ENCODE results near the gene PSTPIP2. TPM values are rescaled to one million over a fixed set of nuclear protein-coding genes. Genes with fewer than 3 reads are reported as not detected.
A peak's percentile ranks its signal among the peaks of the same experiment; 100 is the strongest.
"Not testable (repeated sequence)": the region's sequence is repeated elsewhere in the genome, so short reads cannot be mapped to it uniquely, and the experiment has no call there.

PSTPIP2 gene
- total RNA-seq, 1 donor from 2014 or later, result 0.20 TPM

DNA sequence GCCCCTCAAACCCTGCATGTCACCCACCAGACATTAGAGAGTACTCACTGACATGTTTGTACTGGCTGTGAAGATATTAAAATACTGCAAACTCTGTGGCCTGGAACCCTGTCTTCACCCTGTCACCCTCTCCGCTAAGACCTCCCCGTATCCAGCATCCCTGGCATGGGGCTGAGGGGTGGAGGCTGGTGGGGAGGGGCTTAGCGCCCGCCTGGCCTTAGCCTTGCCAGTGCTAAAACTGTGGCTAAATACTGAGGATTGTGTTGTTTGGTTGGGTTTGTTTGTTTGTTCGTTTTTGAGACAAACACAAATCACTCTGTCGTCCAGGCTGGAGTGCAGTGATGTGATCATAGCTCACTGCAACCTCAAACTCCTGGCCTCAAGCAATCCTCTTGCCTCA lies 1.8 kb downstream of the PSTPIP2 start:
- no peak for DNase-seq (ENCODE audit: low read depth in 2 of 2)

DNA sequence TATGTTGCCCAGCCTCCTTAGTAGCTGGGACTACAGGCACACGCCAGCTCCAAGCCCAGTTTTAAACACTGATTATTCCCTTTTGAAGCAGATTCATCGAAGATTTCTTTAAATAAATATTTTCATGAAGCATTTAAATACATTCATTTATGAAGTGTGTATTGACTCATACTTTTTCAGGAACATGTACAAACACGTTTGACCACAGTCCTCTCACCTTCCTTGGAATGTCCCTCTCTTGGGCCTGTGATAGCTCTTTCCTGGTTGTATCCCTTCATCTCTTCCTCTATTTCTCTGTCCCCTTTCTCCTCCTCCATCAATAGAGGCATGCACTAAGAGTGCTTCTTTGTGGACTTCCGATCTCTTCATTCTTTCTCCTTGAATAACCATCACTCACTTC lies 2.5 kb downstream of the PSTPIP2 start:
- no peak for DNase-seq (ENCODE audit: low read depth in 2 of 2)

DNA sequence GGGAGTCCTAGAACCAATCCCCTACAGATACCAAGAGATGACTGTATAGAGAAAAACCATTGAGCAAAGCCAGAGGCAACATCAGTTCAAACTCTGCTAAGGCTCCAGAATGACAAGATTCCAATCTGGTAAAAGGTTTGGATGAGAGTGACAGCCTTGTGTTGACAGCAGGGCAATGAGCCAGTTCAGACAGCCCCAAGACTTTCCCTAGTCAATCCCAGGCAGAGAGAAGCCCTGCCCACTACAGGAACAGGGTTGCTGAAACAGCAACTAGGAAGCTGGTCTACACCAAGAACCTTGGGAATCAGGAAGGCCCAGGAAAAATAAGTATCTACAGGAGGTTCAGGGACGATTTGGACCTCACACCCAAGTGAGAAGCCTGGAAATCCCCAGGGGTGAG lies 3.3 kb downstream of the PSTPIP2 start:
- no peak for DNase-seq (ENCODE audit: low read depth in 2 of 2)

DNA sequence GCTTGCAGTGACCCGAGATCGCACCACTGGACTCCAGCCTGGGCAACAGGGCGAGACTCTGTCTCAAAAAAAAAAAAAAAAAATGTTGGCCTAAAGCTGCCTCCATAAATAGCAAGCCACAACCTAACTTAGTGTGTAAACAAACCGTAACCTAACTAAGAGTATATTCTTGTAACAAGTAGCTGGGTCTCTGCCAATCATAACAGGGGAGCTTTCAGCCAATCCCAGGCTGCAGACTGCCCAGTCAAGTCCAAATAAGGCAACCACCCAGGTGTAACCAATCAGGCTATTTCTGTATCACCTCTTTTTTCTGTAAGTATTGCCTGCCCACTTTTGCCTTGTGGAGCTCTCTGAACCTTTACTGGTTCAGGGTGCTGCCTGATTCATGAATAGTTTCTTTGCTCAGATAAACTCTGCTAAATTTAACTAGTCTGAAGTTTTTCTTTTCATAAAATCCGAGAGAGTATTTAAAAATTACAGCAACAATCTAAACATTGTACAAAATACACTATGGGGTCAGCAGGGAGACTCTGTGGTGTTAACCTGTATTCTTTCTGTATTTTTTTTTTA lies 4.5 kb downstream of the PSTPIP2 start:
- DNase-seq (ENCODE audit: low read depth in 2 of 2), result peak in 1 of 2 donors; percentile 34

DNA sequence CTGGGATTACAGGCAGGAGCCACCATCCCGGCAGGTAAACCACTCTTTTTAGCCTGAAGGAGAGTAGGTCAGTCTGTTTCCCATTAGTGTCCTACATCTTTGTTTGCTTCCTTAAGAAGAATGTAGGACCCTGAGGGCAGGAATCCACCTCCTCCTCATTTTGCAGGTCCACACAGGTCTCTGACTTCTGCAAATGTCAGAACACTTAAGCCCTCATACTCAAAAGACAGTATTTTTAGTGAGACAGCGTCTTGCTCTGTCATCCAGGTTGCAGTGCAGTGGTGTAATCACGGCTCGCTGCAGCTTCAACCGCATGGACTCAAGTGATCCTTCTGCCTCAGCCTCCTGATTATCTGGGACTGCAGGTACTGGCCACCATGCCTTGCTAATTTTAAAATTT lies 9.3 kb downstream of the PSTPIP2 start:
- no peak for DNase-seq (ENCODE audit: low read depth in 2 of 2)

DNA sequence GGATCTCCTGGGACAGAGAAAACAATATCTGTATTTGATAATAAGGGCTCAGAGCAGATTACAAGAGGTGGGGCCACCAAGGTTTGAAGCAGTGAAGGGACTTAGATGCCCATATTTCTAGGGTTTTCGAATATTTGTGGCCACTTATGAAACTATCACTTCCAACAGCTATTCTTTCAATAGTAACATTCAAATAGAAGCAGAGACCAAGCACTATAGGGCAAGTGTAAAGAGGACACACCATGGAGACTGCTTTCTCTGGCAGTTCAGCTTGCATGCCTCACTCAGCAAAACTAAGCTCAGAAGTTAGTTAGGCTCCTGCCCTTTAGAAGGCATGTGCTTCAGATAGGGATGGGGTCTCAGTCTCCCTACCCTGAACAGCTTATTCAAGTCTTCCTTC lies 10.3 kb downstream of the PSTPIP2 start:
- no peak for DNase-seq (ENCODE audit: low read depth in 2 of 2)

DNA sequence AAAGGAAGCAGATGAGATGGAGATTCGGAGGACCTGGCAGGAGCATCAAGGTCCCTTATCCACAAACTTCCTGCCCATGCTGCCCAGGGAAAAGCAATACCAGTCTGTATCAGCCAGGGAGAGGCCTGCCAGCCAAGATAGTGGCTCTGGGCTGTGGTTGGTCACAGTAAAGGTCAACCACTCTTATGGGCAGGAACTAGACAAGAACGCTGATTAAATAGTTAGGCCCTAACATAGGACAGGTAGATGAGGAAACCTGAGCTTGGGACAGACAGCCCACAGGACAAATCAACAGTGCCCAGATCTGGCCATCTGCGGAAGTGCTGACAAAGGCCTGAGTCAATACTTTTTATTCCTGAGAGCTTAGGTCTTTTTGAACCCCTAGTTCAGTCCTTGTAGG lies 10.7 kb downstream of the PSTPIP2 start:
- no peak for DNase-seq (ENCODE audit: low read depth in 2 of 2)

DNA sequence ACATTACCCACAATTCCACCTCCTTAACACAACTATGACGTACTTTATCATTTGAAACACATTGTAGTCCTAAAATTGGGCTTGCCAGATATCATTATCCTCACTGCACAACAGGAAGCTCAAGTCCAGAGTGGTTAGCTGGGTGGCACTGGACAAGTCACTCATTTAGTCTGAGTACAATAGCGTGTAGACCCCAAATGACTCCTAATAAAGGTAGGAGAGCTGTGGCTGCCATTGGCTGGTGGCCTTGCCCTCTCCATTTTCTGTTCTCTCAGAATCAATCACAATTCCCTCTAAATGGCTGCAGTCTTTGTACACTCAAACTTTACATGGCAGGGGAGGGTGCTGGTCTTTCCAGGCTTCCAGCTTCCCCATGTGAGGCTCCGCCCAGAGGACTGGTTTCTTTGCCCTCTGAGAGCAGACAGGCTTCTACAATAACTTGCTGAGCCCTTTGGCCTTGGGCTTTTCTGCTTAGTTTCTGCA lies 11.7 kb downstream of the PSTPIP2 start:
- DNase-seq (ENCODE audit: low read depth in 2 of 2), result no peak

DNA sequence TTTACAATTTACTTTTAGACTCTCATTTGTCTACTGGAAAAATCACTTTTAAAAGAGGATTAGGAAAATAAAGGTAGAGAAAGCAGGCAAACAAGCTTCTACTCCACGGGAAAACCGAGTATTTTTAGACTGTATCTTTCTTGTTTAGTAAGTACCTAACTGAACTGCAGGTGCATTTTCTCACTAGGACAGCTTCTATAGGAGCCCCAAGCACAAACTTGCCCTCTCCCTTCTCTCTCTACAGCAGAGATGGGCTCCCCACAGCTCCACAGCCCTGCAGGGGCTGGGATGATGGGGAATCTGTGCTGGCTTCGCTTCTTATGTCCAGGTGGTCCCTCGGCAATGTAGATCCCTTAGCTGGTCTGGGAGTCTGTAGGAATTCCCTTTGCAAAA lies 16.2 kb downstream of the PSTPIP2 start:
- DNase-seq (ENCODE audit: low read depth in 2 of 2), result no peak

DNA sequence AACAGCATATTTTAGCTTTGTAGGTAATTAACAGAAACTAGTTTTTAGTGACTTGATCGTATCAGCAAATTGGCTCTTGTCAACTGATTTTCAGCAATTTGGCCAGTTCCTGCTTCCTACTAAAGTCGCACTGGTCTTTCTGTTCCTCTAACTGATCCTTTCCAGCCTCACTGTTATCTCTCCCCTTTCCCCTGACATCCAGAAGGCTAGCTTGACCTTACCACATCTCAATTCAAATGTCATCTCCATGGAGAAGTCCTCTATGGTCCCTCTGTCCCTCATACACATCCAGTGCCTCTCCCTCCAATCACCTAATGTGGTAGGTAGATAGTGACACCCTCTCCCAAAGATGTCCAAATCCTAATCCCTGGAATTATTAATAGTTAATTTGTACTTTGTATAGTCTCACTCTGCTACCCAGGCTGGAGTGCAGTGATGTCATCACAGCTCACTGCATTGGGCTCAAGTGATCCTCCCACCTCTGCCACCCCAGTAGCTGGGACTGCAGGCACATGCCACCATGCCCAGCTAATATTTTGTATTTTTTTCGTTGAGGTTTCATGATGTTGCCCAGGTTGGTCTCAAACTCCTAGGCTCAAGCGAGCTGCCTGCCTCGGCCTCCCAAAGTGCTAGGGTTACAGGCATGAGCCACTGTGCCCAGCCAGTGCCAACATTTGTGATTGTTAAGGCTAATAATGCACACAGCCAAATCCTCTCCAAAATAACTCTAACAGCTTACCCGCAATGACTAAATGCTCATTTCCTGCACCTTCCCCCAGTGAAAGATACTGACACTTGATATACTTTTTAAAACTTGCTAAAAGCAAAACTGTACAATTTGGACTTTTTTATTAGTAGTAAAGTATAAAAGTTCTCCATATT lies 16.9 kb downstream of the PSTPIP2 start:
- no peak for DNase-seq (ENCODE audit: low read depth in 2 of 2)

DNA sequence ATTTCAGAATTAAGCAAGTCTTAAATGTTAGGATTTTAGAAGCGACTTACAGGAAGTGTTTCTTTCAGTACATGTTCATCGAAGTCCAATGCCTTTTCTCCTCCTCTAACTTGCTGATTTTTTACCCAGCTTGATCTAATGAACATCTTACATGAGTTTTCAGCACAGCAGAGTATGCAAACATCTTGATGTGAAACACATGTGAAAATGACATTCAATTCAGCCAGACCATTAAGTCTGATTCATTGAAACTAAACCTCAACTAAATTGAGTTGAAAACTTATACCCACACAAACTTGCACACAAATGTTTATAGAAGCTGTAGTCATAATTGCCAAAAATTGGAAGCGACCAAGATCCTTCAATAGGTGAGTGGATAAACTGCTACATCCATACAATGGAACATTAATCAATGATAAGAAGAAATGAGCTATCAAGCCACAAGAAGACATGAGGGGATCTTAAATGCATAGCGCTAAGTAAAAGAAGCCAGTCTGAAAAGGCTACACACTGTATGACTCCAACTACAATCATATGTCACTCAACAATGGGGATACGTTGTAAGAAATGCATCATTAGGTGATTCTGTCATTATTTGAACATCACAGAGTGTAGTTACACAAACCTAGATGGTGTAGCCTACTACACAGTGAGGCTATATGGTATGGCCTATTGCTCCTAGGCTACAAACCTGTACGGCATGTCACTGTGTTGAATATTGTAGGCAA lies 18.5 kb downstream of the PSTPIP2 start:
- no peak for DNase-seq (ENCODE audit: low read depth in 2 of 2)

DNA sequence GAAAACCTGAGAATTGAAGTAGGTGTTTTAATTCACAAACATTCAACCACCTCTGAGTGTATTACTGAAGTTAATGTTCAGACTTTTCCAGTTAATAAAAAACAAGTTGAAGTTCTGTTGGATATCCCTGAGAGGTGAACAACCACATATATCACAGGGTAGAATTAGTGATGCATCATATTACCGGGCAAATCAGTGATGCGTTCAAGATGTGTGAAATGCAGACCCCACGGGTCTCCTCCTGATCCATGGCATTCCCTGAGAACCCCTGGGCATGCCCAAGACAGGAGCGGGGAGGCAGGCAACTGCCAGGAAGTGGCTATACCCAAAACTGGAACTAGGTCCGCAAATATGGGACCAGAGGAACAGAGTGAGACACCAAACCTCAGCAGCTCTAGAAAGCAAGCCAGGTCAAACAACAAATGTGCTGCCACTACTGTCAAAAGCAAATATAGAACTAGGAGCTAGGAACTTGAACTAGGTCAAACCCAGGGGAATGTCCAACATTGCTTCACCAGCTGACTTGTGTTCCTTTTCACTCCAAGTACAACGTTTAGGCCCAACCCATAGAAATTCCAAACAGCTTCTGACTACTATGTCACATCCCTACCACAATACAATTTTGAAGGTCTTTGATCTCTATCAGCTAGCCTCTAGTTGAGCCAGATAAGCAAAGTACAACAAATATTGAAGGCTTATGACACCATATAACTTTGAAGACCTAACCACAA lies 20.2 kb downstream of the PSTPIP2 start:
- DNase-seq (ENCODE audit: low read depth in 2 of 2), result no peak

DNA sequence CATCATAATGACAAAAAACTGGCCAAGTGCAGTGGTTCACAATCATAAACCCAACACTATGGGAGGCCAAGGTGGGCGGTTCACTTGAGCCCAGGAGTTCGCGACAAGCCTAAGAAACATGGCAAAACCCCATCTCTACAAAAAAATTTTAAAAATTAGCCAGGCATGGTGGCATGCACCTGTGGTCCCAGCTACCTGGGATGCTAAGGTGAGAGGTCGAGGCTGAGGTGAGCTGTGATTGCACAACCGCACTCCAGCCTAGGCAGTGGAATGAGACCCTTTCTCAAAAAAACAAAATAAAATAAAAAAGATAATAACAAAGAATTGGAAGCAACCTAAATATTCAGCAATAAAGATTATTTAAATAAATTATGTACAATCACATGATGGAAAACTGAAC lies 21.8 kb downstream of the PSTPIP2 start:
- no peak for DNase-seq (ENCODE audit: low read depth in 2 of 2)

DNA sequence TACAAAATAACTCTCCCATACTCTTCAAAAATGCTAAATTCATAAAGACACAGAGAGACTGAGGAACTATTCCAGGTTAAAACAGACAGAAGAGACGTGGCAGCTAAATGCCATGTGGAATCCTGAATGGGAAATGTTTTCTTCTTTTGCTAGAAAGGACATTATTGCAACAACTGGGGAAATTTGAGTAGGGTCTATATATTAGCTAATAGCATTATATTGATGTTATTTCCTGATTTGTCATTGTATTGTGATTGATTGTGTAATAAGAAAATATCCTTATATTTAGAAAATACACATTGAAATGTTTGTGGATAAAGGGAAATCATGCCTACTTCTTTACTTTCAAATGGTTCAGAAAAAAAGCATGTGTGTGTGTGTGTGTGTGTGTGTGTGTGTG lies 23.4 kb downstream of the PSTPIP2 start:
- no peak for DNase-seq (ENCODE audit: low read depth in 2 of 2)

DNA sequence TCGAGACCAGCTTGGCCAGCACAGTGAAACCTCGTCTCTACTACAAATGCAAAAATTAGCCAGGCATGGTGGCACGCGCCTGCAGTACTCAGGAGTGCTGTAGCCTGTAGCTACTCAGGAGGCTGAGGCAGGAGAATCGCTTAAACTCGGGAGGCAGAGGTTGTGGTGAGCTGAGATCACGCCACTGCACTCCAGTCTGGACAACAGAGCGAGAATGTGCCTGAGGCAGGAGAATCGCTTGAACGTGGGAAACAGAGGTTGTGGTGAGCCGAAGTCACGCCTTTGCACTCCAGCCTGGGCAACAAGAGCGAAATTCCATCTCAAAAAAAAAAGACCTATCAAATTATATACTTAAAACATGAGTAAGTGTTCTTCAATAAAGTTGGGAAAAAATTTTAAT lies 24.7 kb downstream of the PSTPIP2 start:
- not testable (repeated sequence) for DNase-seq (ENCODE audit: low read depth in 2 of 2)

DNA sequence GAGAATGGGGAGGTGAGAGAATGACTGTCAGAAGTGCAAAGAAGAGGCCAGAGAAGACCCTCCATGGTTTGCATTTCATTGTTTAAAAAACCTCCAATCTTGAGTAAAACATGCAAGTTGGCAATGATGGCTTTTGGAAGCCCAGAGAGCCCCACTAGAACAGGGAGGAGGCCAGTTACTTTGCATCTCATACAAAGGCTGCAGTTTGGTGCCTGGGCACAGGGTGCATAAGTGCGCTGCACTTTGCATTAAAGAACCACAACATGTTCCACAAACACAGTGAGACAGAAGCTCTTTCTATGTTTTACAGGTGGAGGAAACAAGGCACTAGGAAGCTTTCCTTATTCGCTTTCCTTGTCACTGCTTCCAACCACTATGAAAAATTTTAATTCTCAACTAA lies 25.4 kb downstream of the PSTPIP2 start:
- no peak for DNase-seq (ENCODE audit: low read depth in 2 of 2)

DNA sequence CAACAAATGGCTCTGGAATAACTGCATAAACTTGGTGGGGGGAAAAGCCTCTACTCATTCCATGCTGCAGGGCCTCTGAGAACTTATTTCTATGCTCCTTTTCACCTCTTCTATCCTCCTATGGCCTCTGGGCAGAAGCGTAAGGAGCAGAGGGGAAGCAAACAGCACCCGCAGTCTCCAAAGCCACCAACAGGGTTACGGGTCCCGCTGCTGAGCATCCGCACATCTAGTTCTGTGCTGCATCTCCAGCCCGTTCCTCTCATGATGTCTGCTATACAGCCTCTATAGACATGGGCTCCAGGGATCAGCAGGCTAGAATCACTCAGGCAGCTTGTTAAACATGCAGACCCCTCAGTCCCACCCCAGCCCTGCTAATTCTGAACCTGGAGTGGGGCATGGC lies 25.9 kb downstream of the PSTPIP2 start:
- DNase-seq (ENCODE audit: low read depth in 2 of 2), result no peak

DNA sequence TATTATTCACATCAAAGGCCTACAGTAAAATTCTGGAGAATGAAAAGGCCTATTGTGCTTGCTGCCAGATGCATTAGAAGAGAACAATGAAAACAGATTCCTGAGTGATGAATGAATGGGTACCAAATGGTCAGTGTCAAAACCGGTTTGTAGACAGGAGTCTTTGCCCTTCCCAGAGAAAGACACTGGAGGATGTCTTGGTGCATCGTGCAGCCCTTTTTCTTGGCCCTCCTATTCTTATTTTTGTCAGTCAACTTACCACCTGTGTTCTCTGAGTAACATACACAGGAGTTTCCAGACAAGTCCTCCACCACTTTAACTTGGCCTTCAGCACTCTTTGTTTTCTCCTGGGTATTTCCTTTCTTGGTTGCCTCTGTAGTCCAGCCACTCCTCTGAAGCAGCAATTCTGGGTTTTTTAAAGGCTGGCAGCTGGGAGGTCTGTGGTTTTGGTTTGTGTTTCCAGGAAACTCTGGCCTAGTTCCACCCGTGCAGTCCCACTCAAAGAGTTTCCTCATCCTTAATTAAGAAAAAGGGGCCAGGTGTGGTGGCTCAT lies 29.4 kb downstream of the PSTPIP2 start:
- no peak for DNase-seq (ENCODE audit: low read depth in 2 of 2)

DNA sequence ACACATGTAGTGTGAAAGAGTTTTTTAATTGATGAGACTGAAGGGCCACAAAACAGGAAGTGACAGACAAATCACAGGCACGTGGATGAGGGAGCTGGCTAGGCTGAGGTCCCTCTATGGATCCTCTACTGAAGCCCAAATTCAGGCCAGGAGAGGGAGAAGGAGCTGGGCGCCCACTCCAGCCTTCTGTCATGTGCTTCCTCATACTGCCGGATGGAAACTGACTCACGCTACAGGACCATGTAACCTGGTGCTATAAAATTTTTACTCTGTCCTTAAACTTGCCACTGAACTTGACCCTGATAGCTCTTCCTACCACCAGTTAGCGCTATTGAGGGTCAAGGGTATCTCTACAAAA lies 31.3 kb downstream of the PSTPIP2 start:
- DNase-seq (ENCODE audit: low read depth in 2 of 2), result no peak

DNA sequence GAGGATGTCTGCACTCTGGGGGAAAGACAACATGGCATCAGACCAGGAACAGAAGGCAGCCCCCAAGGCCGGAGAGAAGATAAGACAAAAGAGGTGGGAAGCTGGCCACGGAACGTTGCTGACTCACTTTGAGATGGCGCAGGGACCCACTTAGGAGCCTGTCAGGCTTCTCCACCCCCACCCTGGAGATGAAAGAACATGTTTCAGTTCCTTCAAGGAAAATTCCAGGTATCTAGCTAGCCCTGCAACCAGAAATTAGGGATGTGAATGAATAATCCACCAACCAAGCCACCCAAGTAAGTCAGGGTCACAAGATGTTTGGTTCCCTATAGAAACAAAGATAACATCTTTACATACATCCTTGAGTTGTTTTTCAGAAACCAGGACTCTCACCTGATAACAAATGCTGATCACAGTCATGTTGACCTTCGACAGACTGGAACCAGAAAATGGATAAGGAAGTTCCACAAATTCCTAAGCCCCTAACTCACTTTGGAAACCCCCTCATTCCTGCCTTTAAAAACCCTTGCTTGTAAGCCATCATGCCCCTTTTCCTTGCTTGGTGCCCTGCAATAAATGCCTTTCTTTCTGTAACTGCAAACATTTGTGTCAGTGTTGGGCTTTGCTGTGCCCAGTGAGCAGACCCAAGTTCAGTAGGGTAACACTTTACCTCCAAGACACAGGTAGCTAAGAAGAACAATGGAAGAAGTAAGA lies 31.9 kb downstream of the PSTPIP2 start:
- no peak for DNase-seq (ENCODE audit: low read depth in 2 of 2)

Data from lung microvascular endothelial cell (primary cell).